ENCODE data around the gene CLTC.

- TF ChIP-seq CTCF (conservative IDR thresholded peaks at IDR 0.05): no peak
- TF ChIP-seq EZH2 (IDR thresholded peaks at IDR 0.05; ENCODE audit: low read depth): no peak
These were observed 82.6 kb downstream of the CLTC start for GRCh38 chr17:59702304-59702703.
